Fibroblast of the aortic adventitia (primary cell): ENCODE results near the gene RAPGEFL1. TPM values are rescaled to one million over a fixed set of nuclear protein-coding genes. Genes with fewer than 3 reads are reported as not detected.
A peak's percentile ranks its signal among the peaks of the same experiment; 100 is the strongest.
"Not testable (repeated sequence)": the region's sequence is repeated elsewhere in the genome, so short reads cannot be mapped to it uniquely, and the experiment has no call there.

ENCODE experiments used
- DNase-seq: peaks from one replicate; pipeline ENCODE4 v3.0.0-alpha.2; 2010; ENCODE audit warnings: low read depth
- H3K4me3 ChIP-seq: 2 replicates; pipeline ENCODE4 v1.5.1; 2011; ENCODE audit warnings: low read depth, mild to moderate bottlenecking, control low read depth, low read length, moderate library complexity
- total RNA-seq: library from RNA; depleted of rRNA; stranded (reverse); fragments of >200 nt; gene quantifications from 2 replicates; pipeline ENCODE4 v1.2.3, GENCODE V29; 2012; ENCODE audit warnings: low replicate concordance
- TF ChIP-seq, protein P1 (sequence below): IDR thresholded peaks from 2 replicates; pipeline ENCODE4 v1.5.1; 2011; ENCODE audit warnings: mild to moderate bottlenecking, low read length, control low read depth, inconsistent platforms; ENCODE audit not compliant: insufficient read depth

The RAPGEFL1 gene
- total RNA-seq, 1 donor = 2.1 TPM

DNA sequence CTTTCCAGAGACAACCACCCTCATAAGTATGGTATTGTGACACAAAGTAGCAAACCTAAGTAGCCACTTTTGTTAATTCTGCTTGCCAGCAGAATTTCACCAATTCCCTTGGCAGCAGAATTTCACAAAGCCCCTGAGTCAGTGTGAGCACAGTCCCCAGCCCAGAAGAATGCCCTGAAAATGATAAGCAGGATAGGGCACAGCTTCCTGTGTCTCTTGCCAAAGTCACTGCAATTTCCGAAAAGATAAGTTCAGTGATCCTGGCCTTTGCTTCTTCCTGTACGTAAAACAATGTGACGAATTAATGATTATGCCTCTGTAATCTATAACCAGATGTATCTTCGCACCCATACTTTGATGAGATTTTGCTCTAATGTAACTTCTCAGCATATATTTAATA is 25.9 kb downstream of the RAPGEFL1 start:
- TF ChIP-seq, protein P1, sequence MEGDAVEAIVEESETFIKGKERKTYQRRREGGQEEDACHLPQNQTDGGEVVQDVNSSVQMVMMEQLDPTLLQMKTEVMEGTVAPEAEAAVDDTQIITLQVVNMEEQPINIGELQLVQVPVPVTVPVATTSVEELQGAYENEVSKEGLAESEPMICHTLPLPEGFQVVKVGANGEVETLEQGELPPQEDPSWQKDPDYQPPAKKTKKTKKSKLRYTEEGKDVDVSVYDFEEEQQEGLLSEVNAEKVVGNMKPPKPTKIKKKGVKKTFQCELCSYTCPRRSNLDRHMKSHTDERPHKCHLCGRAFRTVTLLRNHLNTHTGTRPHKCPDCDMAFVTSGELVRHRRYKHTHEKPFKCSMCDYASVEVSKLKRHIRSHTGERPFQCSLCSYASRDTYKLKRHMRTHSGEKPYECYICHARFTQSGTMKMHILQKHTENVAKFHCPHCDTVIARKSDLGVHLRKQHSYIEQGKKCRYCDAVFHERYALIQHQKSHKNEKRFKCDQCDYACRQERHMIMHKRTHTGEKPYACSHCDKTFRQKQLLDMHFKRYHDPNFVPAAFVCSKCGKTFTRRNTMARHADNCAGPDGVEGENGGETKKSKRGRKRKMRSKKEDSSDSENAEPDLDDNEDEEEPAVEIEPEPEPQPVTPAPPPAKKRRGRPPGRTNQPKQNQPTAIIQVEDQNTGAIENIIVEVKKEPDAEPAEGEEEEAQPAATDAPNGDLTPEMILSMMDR = no peak
- no peak overlapping the region for H3K4me3 ChIP-seq
- no peak for DNase-seq

DNA sequence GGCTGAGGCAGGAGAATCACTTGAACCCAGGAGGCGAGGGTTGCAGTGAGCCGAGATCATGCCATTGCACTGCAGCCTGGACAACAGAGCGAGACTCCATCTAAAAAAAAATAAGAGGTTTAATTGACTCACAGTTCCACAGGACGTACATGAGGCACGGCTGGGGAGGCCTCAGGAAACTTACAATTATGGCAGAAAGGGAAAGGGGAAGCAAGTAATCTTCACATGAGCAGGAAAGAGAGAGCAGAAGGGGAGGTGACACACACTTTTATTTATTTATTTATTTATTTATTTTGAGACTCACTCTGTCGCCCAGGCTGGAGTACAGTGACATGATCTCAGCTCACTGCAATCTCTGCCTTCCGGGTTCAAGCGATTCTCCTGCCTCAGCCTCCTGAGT is 28.9 kb downstream of the RAPGEFL1 start:
- H3K4me3 ChIP-seq, DNase-seq: not testable (repeated sequence)

DNA sequence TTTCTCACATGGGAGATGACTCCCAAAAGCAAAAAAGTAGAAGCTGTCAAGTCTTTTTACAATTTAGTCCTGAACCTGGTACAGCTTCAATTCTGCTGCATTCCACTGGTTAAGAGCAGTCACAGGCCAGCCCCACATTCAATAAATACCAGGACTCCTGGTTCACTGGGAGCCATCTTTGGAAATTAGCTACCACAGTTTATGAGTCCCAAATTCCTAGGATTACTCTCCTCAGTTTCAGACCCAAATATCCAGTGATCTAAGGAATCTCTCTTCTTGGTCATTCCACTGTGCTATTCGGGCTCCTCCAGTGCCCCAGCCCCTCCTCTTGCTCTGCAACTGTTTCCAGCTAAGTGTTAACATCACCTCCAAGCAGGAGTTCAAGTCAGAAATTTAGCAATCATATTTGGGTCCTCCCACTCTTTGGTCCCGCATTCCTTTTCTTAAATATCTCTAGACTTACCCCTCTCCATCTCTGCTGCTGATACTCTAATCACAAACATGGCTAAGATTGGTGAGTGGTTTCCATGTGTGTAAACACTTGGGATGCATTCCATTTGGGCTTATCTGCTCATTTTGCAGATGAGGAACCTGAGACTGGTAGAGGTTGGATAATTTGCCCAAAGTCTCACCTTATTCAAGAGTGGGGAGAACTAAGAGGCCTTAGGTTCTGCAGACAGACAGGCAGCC is 32.3 kb downstream of the RAPGEFL1 start:
- peak; percentile 31 for DNase-seq
- TF ChIP-seq, protein P1 = no peak
- no peak overlapping the region for H3K4me3 ChIP-seq

DNA sequence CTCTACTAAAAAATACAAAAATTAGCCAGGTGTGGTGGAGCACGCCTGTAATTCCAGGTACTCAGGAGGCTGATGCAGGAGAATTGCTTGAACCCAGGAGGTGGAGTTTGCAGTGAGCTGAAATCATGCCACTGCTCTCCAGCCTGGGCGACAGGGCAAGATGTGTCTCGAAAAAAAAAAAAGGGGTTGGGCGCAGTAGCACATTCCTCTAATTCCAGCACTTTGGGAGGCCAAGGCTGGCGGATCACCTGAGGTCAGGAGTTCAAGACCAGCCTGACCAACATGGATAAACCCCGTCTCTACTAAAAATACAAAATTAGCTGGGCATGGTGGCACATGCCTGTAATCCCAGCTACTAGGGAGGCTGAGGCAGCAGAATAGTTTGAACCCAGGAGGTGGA is 36.6 kb downstream of the RAPGEFL1 start:
- not testable (repeated sequence) for DNase-seq, H3K4me3 ChIP-seq

DNA sequence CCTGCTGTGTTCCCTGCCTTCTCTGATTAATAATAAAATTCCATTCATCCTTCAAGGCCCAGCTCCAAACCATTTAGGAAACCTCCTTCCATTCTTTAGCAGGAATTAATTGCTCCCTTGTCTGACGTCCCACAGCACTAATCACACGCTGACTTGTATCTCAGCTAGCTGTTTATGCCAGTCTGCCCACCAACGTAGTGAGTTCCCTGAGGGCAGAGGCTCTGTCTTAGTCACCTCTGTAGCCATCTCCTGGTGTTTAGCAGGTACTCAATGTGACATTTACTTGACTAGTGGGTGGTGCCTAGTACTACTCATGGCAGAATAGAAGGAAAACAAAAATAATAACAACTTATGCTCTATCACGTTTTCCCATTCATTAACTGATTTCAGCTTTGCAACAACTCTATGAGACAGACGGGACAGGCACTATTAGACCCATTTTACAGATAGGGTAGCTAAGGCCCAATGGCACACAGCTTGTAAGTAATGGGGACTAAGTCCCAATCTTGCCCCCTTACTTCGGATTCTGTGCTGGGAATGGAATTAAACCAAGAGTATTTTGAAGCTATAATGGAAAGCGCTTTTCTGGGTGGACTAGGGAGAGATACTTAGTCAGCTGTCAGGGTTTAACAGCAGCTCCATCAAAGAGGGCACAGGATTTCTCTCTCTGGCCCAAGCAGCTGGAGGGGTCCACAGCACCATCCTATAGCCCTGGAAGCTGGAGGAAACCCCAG is 40.9 kb downstream of the RAPGEFL1 start:
- no peak overlapping the region for H3K4me3 ChIP-seq
- DNase-seq = no peak
- TF ChIP-seq, protein P1 = no peak

DNA sequence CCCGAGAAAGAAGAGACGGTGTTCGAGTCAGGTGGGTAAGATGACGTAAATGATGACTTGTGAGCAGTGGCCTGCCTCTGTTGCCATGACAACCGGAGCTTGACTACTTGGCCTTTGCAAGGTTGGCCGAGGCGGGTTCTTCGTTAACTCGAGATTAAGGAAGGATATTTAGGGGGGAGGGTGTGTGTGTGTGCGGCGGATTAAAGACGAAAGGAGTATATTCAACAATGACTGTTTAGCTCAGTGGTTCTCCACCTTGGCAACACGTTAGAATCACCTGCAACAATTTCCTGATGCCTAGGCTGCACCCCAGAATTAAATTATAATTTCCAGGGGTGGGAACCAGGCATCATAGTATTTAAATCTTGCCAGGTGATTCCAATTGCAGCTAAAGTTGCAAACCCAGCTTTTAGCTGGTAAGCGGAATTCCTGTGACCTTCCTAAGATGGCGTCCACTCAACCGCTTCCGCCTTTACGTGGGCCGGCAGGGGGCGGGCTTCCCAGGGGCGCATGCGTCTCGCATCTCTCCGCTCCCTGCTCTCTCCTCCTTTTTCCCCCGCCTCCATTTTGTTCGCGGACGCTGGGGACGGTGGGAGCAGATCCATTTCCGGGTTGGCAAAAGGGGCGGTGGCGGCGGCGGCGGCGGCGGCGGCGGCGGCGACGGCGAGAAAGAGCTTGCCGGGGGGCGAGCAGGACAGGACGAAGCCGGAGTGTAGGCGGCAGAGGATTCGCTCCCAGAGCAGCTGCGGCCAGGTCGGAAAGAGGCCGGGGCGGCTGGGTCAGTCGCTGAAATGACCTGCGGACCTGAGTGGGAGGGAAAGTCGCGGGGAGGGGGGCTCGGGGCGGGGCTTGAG is 41.7 kb downstream of the RAPGEFL1 start, which contains the start of gene WIPF2:
WIPF2 (plus strand) TSS at position 565 of the 854 bp plus-strand sequence. CDS start 37,156 bp downstream, outside the sequence.
- H3K4me3 ChIP-seq = peak within 1 kb of the TSS; percentile 97
- peak; percentile 95 for DNase-seq
- TF ChIP-seq, protein P1 = peak; percentile 88

DNA sequence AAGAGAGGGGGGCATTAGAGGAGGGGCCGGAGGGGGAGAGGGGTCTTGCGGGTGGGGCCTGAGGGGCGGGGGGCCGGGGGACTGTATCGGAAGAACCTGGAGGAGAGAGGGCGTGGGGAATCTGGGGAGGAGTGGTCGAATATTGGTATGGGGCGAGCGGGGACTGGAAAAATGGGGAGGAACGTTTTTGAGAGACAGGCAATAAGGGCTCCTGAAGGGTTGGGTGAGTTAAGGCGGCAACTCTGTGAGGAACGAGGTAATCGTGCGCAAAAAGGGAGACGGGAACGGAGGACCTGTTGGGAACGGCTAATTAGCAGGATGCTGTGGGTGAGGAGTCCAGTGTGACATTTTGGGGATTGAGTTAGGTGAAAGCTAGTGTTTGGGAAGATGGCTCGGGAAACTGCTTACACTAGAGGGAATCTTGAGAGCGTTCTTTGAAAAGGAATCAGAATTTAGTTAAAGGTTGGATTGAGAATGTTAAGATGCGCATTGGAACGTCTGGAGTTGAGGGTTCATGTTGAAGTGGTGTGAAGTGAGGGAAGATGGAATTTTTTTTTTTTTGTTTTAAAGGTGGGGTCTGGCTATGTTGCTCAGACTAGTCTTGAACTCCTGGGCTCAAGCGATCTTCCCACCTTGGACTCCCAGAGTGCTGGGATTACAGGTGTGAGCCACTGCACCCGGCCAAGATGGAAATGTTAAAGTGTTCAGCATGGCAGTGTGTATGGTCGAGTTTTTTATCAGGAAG is 42.5 kb downstream of the RAPGEFL1 start:
- TF ChIP-seq, protein P1 = no peak
- peak; percentile 47 for DNase-seq
- peak overlapping the region; percentile 97 for H3K4me3 ChIP-seq
